HFF-Myc (cell line): Measurements from ENCODE around the gene CD1D.
A peak's percentile ranks its signal among the peaks of the same experiment; 100 is the strongest.

Source experiments
- DNase-seq: peaks from one replicate; pipeline ENCODE4 v3.0.0-alpha.2; 2011; ENCODE audit warnings: low read depth; ENCODE audit errors: extremely low read depth
- H3K4me3 ChIP-seq: replicated peaks from 2 replicates; pipeline ENCODE4 v1.5.1; 2011; ENCODE audit warnings: low read depth, mild to moderate bottlenecking, control low read depth, low read length
- TF ChIP-seq, protein P1 (sequence below): IDR thresholded peaks from 2 replicates; pipeline ENCODE4 v1.5.1; 2012; ENCODE audit warnings: mild to moderate bottlenecking, low read depth, low read length, control low read depth; ENCODE audit errors: missing control alignments

Gene CD1D

GRCh38 chr1:158147401-158147800 is 33.3 kb upstream of the CD1D start:
- H3K4me3 ChIP-seq, result no peak overlapping the region
- DNase-seq, result no peak
- TF ChIP-seq, protein P1, sequence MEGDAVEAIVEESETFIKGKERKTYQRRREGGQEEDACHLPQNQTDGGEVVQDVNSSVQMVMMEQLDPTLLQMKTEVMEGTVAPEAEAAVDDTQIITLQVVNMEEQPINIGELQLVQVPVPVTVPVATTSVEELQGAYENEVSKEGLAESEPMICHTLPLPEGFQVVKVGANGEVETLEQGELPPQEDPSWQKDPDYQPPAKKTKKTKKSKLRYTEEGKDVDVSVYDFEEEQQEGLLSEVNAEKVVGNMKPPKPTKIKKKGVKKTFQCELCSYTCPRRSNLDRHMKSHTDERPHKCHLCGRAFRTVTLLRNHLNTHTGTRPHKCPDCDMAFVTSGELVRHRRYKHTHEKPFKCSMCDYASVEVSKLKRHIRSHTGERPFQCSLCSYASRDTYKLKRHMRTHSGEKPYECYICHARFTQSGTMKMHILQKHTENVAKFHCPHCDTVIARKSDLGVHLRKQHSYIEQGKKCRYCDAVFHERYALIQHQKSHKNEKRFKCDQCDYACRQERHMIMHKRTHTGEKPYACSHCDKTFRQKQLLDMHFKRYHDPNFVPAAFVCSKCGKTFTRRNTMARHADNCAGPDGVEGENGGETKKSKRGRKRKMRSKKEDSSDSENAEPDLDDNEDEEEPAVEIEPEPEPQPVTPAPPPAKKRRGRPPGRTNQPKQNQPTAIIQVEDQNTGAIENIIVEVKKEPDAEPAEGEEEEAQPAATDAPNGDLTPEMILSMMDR, result no peak

DNA sequence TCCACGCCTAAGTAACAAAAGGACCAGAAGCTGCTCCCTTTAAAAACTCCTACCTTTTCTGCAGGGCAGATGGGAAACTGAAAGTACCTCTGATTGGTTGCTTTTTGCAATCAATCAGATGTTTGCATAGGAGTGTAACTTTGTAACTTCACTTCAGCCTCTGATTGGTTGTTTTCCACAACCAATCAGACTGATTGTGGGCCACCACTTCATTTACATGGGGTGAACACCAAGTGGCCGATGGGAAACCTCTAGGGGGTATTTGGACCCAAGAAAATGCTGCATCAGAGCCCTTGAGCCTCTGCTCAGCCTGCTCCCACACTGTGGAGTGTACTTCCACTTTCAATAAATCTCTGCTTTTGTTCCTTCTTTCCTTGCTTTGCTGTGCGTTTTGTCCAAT is 32.8 kb upstream of the CD1D start:
- DNase-seq, result no peak
- TF ChIP-seq, protein P1, result no peak
- H3K4me3 ChIP-seq, result no peak overlapping the region

DNA sequence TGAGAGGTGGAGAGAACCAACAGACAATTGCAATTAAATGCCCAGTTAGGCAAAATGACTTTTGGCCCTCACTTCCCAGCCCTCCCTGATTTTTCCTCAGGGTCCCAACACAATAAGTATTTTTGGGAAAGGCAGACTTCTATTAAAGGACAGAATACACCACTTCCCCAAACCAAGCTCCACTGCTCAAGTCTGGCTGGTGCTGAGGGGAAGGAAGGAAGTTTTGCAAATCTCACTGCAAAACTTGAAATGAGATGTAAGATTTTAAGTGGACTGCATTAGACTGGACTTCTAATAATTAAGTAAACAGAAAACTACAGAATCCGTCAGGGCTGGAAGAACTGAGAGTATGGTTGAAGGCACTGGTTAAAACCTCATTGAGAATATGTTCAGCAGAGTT is 32.2 kb upstream of the CD1D start:
- no peak overlapping the region for H3K4me3 ChIP-seq
- TF ChIP-seq, protein P1, result no peak
- DNase-seq, result no peak

DNA sequence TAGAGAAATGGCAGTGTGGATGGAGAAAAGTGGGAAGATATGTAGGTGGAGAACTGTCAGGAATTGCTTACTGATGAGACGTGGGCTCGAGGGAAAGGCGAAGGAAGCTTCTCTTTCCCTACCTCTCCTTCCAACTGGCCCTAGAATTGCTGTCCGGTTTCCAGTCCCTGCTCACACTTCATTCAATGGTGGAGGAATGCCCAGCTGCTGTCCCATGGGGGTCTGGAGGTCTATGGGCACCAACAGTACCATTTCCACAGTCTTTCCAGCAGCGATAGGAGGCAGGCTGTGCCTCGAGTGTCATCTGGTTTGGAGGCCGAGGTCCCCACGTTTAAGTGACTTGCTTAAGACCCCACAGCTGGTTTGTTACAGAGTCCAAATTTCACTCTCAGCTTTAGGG is 31.5 kb upstream of the CD1D start:
- TF ChIP-seq, protein P1, result no peak

DNA sequence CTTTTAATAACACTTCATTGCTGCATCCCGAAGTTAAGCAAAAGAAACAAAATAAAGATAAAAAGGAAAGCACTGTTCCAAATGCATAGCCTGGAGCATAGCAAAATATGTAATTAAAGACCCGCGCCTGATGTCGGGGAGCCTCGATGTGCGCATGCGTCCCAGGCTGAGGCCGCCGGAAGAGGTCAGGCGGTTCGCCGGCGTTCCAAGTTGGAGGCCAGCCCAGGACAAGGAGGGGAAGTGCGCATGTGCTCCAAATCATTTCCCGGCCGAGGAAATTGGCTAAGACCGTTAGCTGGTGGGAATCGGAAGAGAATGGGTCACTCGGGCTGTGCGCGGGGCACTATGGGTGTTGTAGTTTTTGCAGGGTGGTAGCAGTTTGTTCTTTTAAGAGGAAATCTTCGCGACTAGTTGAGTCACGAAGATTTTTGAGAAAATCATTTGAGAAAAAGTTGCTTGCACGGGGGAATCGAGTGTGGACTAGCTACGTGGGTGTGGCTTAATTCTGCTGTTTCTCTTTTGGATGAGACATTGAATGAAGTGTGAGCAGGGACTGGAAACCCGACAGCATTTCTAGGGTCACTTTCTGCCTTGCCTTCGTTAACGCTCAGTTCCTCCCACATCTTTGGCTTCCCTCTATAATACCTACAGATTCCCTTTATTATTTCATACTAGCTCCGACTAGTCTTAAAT is 31.0 kb upstream of the CD1D start:
- TF ChIP-seq, protein P1, result no peak
- peak overlapping the region; percentile 32 for H3K4me3 ChIP-seq
- peak; percentile 95 for DNase-seq

More for the DNA sequence above, 31.5 kb upstream of the CD1D start:
- peak overlapping the region; percentile 32 for H3K4me3 ChIP-seq
- no peak for DNase-seq

- DNase-seq, result no peak
- TF ChIP-seq, protein P1, result no peak
Measured at GRCh38 chr1:158150523-158150922, 30.2 kb upstream of the CD1D start.

DNA sequence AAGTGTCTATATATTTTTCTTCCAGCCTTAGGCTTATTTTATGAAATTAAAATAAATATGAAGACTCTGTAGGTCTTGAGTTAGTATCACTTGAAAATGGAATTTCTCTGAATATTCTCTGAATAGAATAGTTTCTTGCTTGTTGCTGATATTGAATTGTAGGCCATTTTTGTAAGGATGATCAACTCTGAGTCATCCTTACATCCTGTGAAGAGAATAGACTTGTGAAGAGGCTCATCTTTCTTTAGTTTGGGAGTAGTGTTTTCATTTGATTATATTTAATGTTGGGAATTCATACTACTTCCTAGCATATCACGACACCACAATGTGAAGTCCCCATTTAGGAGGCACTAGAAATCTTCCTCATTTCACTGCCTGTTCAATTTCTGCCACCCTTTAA is 27.5 kb upstream of the CD1D start:
- TF ChIP-seq, protein P1, result no peak
- no peak for DNase-seq
- H3K4me3 ChIP-seq, result no peak overlapping the region

More at GRCh38 chr1:158150523-158150922, 30.2 kb upstream of the CD1D start:
- H3K4me3 ChIP-seq, result no peak overlapping the region
